Lung (tissue), 12 donors: Measurements from ENCODE around the gene DOCK11. TPM values are rescaled to one million over a fixed set of nuclear protein-coding genes. Genes with fewer than 3 reads are reported as not detected.
"Not testable (repeated sequence)": the region's sequence is repeated elsewhere in the genome, so short reads cannot be mapped to it uniquely, and the experiment has no call there.

Source experiments
- ATAC-seq: fragments of 200-7000 bp; cut with Tn5 transposase; one replicate; pipeline ENCODE4 v1.9.1; 2020; ENCODE audit warnings: moderate number of reproducible peaks; ENCODE audit not compliant: insufficient read depth, low FRiP score
- DNase-seq, 3 donors: peaks; one replicate each; pipeline ENCODE4 v3.0.0-alpha.2; 2013 to 2017
- H3K27ac ChIP-seq, 2 donors: one replicate each; pipeline ENCODE4 v1.5.1; 2013; ENCODE audit warnings: mild to moderate bottlenecking in 2 of 2, moderate library complexity in 2 of 2, control low read depth in 1 of 2, inconsistent platforms in 1 of 2, low read depth in 1 of 2, low read length in 1 of 2
- H3K27me3 ChIP-seq, 3 donors: one replicate each; pipeline ENCODE4 v1.5.1; 2013; ENCODE audit warnings: low read length in 2 of 3; ENCODE audit not compliant: control insufficient read depth in 3 of 3, insufficient read depth in 3 of 3
- H3K36me3 ChIP-seq, 4 donors: one replicate each; pipeline ENCODE4 v1.5.1; 2013; ENCODE audit warnings: low read length in 4 of 4, mild to moderate bottlenecking in 1 of 4, moderate library complexity in 1 of 4; ENCODE audit not compliant: control insufficient read depth in 4 of 4, insufficient read depth in 4 of 4
- H3K4me1 ChIP-seq, 5 donors: one replicate each; pipeline ENCODE4 v1.5.1; 2013; ENCODE audit warnings: low read length in 5 of 5, mild to moderate bottlenecking in 2 of 5, moderate library complexity in 1 of 5; ENCODE audit not compliant: control insufficient read depth in 5 of 5, insufficient read depth in 5 of 5
- H3K4me3 ChIP-seq: one replicate; pipeline ENCODE4 v1.5.1; 2013; ENCODE audit warnings: mild to moderate bottlenecking, control low read depth, moderate library complexity
- H3K9ac ChIP-seq, 2 donors: one replicate each; pipeline ENCODE4 v1.5.1; 2013; ENCODE audit warnings: low read length in 2 of 2, control low read depth in 1 of 2; ENCODE audit not compliant: insufficient read depth in 1 of 2
- H3K9me3 ChIP-seq, 4 donors: one replicate each; pipeline ENCODE4 v1.5.1; 2013; ENCODE audit warnings: low read length in 3 of 4, mild to moderate bottlenecking in 1 of 4, moderate library complexity in 1 of 4; ENCODE audit not compliant: control insufficient read depth in 4 of 4, insufficient read depth in 3 of 4
- CTCF ChIP-seq: IDR thresholded peaks from 2 replicates; pipeline ENCODE4 v1.5.1; 2012; ENCODE audit warnings: mild to moderate bottlenecking; ENCODE audit errors: control extremely low read depth, extremely low read depth
- WGBS, 2 donors: extraction: QIAGEN DNeasy Blood & Tissue Kit; methylation state at CpG; one replicate each; pipeline ENCODE4 v1.1.7; 2013; 5-methylcytosine and 5-hydroxymethylcytosine counted together
- polyA plus RNA-seq, 2 donors: library from polyadenylated mRNA; stranded (reverse); fragments of 200-250 nt; gene quantifications; one replicate each; pipeline ENCODE4 v1.2.1, GENCODE V29; 2013
- total RNA-seq, 2 donors: library from RNA; depleted of rRNA in 1 of 2; stranded (reverse); fragments of >200 nt in 1 of 2; gene quantifications; one replicate each; pipeline ENCODE4 v1.2.1, GENCODE V29; 2014 to 2021
- donor health status: control.
- donor health status: control.
- donor health status: Bipolar disorder and iron deficiency.
- donor health status: healthy.
- donor health status: DM: yes; HTN: yes; CAD: no.

Gene DOCK11
- total and polyA plus RNA-seq, 4 donors: 16.0 to 32.0 (median 23.6) TPM

GRCh38 chrX:118579417-118579816, 83.8 kb downstream of the DOCK11 start:
- no peaks in the 10 kb centered on the region for H3K4me1 ChIP-seq
- H3K9me3 ChIP-seq: no peaks in the 10 kb centered on the region
- DNase-seq (no peak), ATAC-seq (no peak)
- no peak overlapping the region for H3K9ac ChIP-seq
- 27 to 64% methylated on average over 1 of the region's 1 CpG for WGBS, 2 donors
- no peaks in the 10 kb centered on the region for H3K36me3 ChIP-seq
- no peak overlapping the region for H3K27ac ChIP-seq
- no peak overlapping the region for H3K4me3 ChIP-seq
- H3K27me3 ChIP-seq: no peaks in the 10 kb centered on the region
- no peak for TF ChIP-seq CTCF

GRCh38 chrX:118582926-118583325, 87.3 kb downstream of the DOCK11 start:
- H3K9ac ChIP-seq, H3K4me1 ChIP-seq: not testable (repeated sequence)

GRCh38 chrX:118583781-118584180, 88.2 kb downstream of the DOCK11 start:
- no peak for TF ChIP-seq CTCF
- DNase-seq (no peak), ATAC-seq (no peak)
- Histone ChIP-seq H3K4me3 (no peak overlapping the region), H3K27ac (no peak overlapping the region), H3K4me1 (no peaks in the 10 kb centered on the region), H3K27me3 (peaks cover 0 to 2% (median 0%) of the 10 kb centered on the region in 3 donors), H3K9me3 (peaks cover 0 to 2% (median 0%) of the 10 kb centered on the region in 4 donors), H3K9ac (no peak overlapping the region), H3K36me3 (peaks cover 0 to 2% (median 0%) of the 10 kb centered on the region in 4 donors)
- WGBS, 2 donors: 93 to 98% methylated on average over 4 of the region's 4 CpGs

More at GRCh38 chrX:118582926-118583325, 87.3 kb downstream of the DOCK11 start:
- H3K4me3 ChIP-seq, ATAC-seq, DNase-seq, H3K27ac ChIP-seq, H3K36me3 ChIP-seq, H3K9me3 ChIP-seq, H3K27me3 ChIP-seq: not testable (repeated sequence)
- WGBS, 2 donors: 96 to 100% methylated on average over 3 of the region's 3 CpGs

GRCh38 chrX:118585296-118585695, 89.7 kb downstream of the DOCK11 start:
- ATAC-seq: no peak
- no peak overlapping the region for H3K9ac ChIP-seq
- H3K9me3 ChIP-seq: peaks cover 0 to 2% (median 0%) of the 10 kb centered on the region in 4 donors
- H3K4me3 ChIP-seq: no peak overlapping the region
- WGBS, 2 donors: 85 to 93% methylated on average over 3 of the region's 3 CpGs
- no peak for DNase-seq
- peaks cover 0 to 2% (median 0%) of the 10 kb centered on the region in 3 donors for H3K27me3 ChIP-seq
- TF ChIP-seq CTCF: no peak
- peaks cover 0 to 3% (median 0%) of the 10 kb centered on the region in 4 donors for H3K36me3 ChIP-seq
- H3K27ac ChIP-seq: no peak overlapping the region
- H3K4me1 ChIP-seq: no peaks in the 10 kb centered on the region

GRCh38 chrX:118586206-118586605, 90.6 kb downstream of the DOCK11 start:
- WGBS, 2 donors: 37 to 52% methylated on average over 7 of the region's 7 CpGs
- not testable (repeated sequence) for ATAC-seq, H3K27me3 ChIP-seq, H3K4me1 ChIP-seq, DNase-seq, H3K9ac ChIP-seq, H3K4me3 ChIP-seq, H3K27ac ChIP-seq, H3K36me3 ChIP-seq, H3K9me3 ChIP-seq
